ENCODE data around the gene GIPC2.
A peak's percentile ranks its signal among the peaks of the same experiment; 100 is the strongest.
"Not testable (repeated sequence)": the region's sequence is repeated elsewhere in the genome, so short reads cannot be mapped to it uniquely, and the experiment has no call there.

Gene GIPC2

GRCh38 chr1:78038071-78038470 is 7.7 kb upstream of the GIPC2 start:
- DNase-seq: no peak

GRCh38 chr1:78038491-78038939 is 7.3 kb upstream of the GIPC2 start:
- DNase-seq: no peak

GRCh38 chr1:78040484-78041089 is 5.2 kb upstream of the GIPC2 start:
- DNase-seq: no peak

GRCh38 chr1:78043436-78043835 is 2.3 kb upstream of the GIPC2 start:
- no peak for DNase-seq

GRCh38 chr1:78044796-78045562 is 787 bp upstream of the GIPC2 start:
- DNase-seq: no peak

- no peak for DNase-seq
These were observed 222 bp upstream of the GIPC2 start for GRCh38 chr1:78045563-78045925.

GRCh38 chr1:78047106-78047505 is 1.3 kb downstream of the GIPC2 start:
- no peak for DNase-seq

- DNase-seq: no peak
These were observed 1.9 kb downstream of the GIPC2 start for GRCh38 chr1:78047631-78048030.

GRCh38 chr1:78048446-78048845 is 2.7 kb downstream of the GIPC2 start:
- DNase-seq: no peak

GRCh38 chr1:78049396-78049795 is 3.6 kb downstream of the GIPC2 start:
- DNase-seq: no peak

GRCh38 chr1:78051005-78051404 is 5.2 kb downstream of the GIPC2 start:
- DNase-seq: no peak

- DNase-seq: peak; percentile 77
These were observed 7.1 kb downstream of the GIPC2 start for GRCh38 chr1:78052685-78053405.

- no peak for DNase-seq
These were observed 7.7 kb downstream of the GIPC2 start for GRCh38 chr1:78053498-78053897.

- DNase-seq: no peak
These were observed 8.8 kb downstream of the GIPC2 start for GRCh38 chr1:78054559-78054958.

GRCh38 chr1:78054972-78055371 is 9.2 kb downstream of the GIPC2 start:
- DNase-seq: no peak

GRCh38 chr1:78055565-78056132 is 9.9 kb downstream of the GIPC2 start:
- no peak for DNase-seq

- DNase-seq: no peak
These were observed 12.9 kb downstream of the GIPC2 start for GRCh38 chr1:78058670-78059069.

GRCh38 chr1:78060857-78061563 is 15.2 kb downstream of the GIPC2 start:
- no peak for DNase-seq

GRCh38 chr1:78061825-78062523 is 16.2 kb downstream of the GIPC2 start:
- DNase-seq: no peak

- DNase-seq: not testable (repeated sequence)
These were observed 19.1 kb downstream of the GIPC2 start for GRCh38 chr1:78064886-78065285.

- DNase-seq: no peak
These were observed 23.0 kb downstream of the GIPC2 start for GRCh38 chr1:78068681-78069283.

- no peak for DNase-seq
These were observed 24.0 kb downstream of the GIPC2 start for GRCh38 chr1:78069784-78070183.

All from hematopoietic multipotent progenitor cell treated with erythropoietin and hydrocortisone succinate and interleukin-3 and kit ligand, for 4 days (in vitro differentiated cells).